Astrocyte (in vitro differentiated cells and primary cell): ENCODE data around the gene TRAPPC14.

Experiments
- EZH2 ChIP-seq: IDR thresholded peaks from 2 replicates; pipeline ENCODE4 v1.6.1; 2012; ENCODE audit warnings: mild to moderate bottlenecking, low read length, inconsistent platforms; ENCODE audit not compliant: insufficient read depth
- TF ChIP-seq, protein P1 (sequence below): IDR thresholded peaks from 2 replicates; pipeline ENCODE4 v1.5.1; 2011; ENCODE audit warnings: low read depth, mild to moderate bottlenecking, inconsistent platforms, low read length, moderate library complexity; ENCODE audit not compliant: insufficient read depth

GRCh38 chr7:100119970-100120732, 38.4 kb downstream of the TRAPPC14 start:
- TF ChIP-seq, protein P1, sequence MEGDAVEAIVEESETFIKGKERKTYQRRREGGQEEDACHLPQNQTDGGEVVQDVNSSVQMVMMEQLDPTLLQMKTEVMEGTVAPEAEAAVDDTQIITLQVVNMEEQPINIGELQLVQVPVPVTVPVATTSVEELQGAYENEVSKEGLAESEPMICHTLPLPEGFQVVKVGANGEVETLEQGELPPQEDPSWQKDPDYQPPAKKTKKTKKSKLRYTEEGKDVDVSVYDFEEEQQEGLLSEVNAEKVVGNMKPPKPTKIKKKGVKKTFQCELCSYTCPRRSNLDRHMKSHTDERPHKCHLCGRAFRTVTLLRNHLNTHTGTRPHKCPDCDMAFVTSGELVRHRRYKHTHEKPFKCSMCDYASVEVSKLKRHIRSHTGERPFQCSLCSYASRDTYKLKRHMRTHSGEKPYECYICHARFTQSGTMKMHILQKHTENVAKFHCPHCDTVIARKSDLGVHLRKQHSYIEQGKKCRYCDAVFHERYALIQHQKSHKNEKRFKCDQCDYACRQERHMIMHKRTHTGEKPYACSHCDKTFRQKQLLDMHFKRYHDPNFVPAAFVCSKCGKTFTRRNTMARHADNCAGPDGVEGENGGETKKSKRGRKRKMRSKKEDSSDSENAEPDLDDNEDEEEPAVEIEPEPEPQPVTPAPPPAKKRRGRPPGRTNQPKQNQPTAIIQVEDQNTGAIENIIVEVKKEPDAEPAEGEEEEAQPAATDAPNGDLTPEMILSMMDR = no peak
- TF ChIP-seq EZH2 = no peak
